GM04504 (cell line): Measurements from ENCODE around the gene NEUROG3.

Source experiments
- DNase-seq: peaks from one replicate; pipeline ENCODE4 v3.0.0-alpha.2; 2012; ENCODE audit warnings: low read depth

Gene NEUROG3, protein sequence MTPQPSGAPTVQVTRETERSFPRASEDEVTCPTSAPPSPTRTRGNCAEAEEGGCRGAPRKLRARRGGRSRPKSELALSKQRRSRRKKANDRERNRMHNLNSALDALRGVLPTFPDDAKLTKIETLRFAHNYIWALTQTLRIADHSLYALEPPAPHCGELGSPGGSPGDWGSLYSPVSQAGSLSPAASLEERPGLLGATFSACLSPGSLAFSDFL

DNA sequence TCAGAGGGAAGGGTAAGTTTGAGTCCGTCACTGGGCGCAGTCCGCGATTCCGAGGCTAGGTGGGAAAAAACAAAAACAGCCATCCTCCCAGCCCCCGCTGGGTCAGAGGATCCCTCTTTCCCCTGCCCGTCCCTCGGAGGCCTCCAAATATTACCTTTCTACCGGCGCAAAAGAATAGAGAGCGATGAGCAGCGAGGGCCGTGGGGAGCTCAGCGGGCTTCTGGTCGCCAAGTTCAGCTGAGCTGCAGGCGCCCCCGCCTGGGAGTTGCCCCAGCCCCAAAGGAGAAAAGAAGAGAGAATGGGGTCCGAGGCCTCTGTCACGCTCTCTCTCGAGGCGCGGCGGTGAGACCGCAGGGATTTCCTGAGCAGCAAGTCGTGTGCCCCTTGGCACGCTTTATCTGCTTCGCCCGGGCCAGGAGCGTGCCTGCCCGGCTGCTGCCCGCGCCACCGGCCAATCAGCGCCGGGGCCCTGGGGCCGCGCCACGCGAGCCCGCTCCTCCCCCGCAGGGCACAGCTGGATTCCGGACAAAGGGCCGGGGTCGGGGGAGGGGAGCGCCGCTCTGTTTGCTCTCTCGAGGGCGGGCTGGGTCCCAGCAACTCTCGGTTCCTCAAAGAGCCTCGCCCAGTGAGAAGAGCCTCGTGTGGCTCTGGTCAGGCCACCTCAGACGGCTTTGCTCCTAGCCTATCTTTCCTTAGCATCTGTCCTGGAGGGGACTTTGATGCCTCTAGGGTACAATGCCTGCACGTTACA lies at the start of gene NEUROG3:
NEUROG3 (minus strand) TSS at position 367 of the 751 bp plus-strand sequence. CDS start 379 bp downstream, outside the sequence.
- DNase-seq, result no peak

DNA sequence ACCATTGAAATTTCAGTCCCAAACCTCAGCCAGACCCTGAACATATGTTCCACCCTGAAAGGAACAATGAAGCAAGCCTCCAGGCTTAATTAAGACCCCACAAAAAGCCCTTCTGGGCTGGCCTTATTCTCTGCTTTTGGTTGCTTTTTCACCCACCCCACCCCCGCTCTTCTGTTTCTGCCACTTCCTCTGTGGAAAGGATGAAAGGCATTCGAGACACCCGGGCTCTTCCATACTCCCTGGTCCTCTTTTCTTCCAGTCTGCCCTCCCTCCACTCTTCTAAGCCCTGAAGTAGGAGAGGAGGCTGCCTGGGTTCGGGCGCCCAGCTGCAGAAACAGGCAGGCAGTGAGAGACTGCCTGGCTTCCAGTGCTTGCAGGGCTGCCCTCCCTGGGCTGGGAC lies 47.4 kb upstream of the NEUROG3 start:
- no peak for DNase-seq

DNA sequence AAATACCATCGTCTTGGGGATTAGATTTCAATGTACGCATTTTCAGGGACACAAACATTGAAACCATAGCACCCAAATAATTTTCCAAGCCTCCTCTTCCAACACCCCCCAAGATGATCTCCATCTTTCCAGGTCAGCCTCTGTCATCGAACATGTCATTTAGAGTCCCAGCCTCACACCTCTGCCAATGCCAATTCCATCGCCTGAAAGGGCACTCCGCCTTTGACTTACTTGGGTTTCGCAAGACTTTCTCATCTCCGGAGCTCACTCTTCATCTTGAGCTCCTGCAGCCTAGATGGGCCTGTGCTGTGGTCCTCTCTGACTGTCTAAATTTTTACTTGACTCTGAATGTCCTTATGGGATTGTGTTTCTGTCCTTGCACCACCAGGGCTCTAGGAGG lies 46.4 kb upstream of the NEUROG3 start:
- DNase-seq, result no peak

DNA sequence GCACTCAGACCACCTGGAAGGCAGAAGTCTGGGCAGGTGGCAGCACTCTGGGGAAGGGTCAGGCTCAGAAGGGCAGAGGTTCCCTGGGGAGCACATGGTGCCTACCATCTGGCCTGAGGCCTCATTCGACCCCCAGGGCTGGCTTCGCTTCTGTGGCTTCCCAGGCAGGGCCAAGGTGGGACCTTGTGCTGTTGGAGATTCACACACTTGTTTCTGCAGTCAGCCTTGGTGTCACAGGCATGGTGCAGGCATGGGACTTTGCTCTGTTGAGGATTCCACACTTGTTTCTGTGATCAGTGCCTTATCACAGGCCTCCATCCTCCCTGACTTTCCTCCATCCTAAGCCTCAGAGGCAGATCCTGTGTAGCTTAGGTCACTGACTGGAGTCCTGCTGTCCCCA lies 45.5 kb upstream of the NEUROG3 start:
- DNase-seq, result no peak

DNA sequence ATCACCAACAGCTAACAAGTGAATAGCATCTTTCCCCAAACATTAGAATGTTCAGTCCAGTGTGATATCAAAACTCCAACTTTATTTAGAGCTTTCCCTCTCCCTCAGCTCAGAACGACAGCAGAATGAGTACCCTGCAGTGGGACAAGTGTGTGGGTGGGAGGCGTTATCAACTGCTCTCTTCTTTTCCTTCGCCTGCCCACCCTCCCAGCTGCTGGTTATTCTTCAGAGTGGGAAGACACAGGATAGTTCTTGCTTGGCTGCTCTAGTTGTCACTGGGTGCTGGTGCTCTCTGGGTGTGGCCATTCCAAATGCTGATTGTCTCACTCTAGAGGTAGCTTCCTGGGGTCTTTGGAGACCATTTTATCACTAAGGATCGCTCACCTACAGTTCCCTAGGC lies 43.1 kb upstream of the NEUROG3 start:
- DNase-seq, result no peak

DNA sequence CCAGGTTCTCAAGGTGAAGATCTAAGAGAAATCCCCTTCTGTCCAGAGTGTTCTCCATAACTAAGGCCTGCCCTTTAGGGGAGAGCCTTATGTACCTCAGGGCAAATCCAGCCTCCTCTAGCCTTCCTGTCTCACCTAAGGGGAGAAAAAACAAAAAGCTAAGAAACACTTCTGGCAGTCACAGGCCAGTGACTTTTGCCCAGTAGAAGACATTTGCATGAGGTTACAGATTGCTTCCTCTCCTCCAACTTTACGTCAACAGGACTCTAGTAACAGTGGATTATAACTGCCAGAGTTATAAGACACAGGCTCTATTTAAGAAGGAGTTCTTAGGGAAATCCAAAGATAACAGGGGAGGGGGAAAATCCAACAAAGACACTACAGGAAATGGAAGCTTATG lies 40.9 kb upstream of the NEUROG3 start:
- no peak for DNase-seq

DNA sequence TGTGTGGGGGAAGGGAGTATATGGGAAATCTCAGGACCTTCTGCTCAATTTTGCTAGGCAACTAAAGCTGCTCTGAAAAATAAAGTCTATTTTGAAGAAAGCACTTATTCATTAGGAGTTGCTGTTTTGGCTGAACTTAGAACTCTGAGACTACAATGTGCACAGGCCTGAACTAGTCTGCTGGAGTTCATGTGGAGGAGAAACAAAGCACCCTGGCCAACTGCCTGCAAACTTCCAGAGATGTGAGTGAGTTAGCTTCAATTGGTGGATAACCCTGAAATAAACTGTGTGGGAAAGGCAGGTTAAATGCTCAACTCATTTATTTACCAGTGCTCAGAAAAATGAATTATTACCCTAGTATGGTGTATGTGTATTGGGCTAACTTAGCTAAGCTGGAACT lies 39.5 kb upstream of the NEUROG3 start:
- DNase-seq, result no peak

DNA sequence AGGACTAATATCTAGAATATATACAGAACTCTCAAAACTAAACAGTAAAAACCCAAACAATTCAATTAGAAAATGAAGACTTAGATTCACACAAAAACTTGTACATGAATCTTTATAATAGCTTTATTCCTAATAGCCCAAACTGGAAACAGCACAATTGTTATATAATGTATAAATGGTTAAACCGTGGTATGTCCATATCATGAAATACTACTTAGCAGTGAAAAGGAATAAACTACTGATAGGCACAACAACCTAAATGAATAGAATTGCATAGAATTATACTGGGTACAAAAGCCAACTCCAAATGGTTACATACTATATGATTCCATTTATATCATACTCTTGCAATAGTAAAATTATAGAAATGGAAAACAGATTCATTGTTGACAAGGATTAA lies 35.9 kb upstream of the NEUROG3 start:
- no peak for DNase-seq

DNA sequence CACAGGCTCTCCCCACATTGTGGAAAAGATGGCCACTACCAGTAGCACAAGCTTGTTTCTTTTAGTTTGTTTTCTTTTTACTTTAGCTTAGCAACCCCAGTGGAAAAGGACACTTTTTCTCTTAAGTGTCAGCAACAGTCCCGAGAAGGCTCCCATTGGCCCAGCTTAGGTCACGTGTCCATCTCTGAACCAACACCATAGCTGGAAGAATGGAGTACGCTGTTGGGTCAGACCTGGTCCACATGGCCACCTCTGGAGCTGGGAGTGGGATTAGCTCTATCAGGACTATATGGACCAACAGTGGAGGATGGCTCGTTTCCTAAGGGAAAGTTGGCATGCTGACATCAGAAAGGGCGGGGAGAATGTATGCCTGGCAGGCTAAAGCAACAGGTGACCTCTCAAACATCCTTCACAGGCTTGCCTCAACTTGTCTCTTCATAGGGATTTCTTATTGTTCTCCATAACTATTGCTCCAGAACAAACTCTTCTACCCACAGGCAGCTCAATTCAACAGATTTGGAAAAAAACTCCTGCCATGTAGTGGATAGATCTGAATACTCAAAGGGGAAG lies 27.6 kb upstream of the NEUROG3 start:
- no peak for DNase-seq

DNA sequence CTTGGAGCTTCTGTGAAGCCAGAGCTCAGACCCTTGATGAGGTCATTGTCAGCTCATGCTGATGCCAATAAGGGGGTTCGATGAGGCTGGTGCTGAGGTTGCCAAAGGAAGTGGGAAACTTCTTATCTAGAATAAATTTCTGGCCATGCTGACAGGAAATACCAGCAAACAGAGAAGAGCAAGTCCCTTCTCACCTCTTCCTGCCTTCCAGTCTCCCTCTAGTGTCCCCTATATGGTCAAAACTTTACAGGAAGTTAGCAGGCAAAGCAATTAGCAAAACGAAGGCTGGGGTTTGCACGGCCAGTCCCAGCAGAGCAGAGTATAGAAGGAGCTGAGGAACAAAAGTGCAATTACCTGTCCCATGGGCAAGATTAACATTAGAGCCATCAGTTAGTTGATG lies 15.1 kb upstream of the NEUROG3 start:
- DNase-seq, result no peak

DNA sequence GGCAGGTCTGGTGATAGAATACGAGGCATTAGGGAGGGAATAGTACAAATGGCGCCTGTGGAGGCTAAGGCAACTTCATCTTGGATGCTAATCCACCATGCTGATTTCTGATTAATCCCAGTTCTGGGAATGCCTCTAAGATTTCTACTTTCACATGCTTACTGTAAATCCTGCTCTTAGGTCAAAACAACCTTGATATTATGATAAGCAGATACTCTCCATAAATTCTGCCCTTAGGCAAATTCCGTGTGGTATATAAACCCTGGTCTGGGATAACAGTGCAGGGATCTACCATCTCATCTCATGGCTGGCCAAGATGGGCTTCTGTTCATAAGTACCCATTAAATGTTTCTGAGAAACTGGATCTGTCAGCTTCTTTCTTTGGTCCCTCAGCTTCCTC lies 11.4 kb upstream of the NEUROG3 start:
- DNase-seq, result no peak

DNA sequence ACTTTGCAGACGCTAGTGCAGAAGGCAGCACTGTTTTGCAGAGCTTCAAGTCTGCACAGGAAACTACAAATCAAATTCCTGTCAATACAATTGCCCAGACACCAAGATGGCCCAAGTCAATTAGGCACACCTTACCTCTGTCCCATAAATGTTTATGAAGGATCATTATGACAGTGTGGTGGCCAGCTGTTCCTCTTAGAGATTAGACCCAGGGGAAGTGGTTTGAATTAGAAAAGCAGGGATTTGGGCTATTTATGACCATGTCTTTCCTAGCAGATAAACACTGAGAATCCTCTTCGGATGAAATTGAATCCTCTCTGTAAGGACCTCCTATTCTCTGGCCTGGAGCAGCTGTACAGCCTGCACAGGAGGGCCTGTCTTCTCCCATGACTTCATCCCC lies 9.9 kb upstream of the NEUROG3 start:
- DNase-seq, result no peak

DNA sequence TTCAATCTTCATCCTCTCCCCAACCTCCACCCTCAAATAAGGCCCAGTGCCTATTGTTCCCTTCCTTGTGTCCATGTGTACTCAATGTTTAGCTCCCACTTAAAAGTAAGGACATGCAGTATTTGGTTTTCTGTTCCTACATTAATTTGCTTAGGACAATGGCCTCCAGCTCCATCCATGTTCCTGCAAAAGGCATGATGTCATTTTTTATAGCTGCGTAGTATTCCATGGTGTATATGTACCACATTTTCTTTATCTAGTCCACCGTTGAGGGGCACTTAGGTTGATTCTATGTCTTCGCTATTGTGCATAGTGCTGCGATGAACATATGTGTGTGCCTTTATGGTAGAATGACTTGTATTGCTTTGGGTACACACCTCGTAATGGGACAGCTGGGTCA lies 7.2 kb upstream of the NEUROG3 start:
- no peak for DNase-seq

DNA sequence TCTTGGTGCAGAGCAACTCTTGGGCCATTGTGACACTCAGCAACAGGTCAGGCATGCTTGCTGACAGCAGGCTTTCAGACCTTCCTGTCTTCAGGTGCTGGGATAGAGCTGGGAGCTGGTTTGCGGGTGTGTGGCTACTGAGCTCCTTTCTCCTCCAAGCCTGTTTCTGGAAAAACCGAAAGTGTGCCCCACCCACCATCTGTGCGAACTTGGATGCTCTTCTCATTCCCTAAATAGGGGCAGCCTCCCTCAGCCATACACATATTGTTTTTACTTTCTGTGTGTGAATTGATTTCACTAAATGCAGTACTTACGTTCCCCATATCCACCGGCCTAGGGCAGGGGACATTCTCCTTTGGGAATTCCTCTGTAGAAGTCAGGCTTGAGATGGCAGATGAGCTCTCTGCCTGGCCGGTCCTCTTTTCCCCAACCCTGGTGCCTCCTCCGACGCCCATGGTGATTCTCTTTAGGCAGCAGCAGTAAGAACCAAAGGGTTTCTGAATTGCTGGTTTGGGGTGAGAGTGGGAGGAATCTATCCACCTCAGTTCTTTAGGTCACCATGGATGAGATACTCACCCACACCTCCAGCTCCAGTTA lies 6.3 kb upstream of the NEUROG3 start:
- no peak for DNase-seq

DNA sequence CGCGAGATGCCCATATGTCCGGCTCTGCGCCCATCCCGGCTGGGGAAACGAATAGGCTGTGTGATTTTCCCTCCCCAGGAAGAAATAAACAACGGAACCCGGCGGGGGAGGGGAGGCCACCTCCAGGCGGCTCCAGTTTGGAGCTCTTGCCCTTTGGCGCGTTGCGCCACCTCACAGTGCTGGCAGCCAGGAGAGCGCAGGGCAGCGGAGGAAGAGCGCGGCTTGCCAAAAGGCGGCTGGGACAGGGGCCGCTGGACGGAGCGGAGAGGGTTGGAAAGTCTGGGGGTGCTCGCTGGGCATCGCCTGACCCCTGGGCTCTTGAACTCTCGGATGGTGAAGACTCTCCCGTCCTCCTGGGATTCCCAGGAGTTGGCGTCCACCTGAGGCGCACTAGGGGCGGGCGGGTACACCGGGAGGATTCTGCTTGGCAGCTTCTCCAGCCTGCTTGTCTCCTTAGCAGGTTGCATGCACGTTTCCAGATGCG lies 5.3 kb upstream of the NEUROG3 start:
- no peak for DNase-seq

DNA sequence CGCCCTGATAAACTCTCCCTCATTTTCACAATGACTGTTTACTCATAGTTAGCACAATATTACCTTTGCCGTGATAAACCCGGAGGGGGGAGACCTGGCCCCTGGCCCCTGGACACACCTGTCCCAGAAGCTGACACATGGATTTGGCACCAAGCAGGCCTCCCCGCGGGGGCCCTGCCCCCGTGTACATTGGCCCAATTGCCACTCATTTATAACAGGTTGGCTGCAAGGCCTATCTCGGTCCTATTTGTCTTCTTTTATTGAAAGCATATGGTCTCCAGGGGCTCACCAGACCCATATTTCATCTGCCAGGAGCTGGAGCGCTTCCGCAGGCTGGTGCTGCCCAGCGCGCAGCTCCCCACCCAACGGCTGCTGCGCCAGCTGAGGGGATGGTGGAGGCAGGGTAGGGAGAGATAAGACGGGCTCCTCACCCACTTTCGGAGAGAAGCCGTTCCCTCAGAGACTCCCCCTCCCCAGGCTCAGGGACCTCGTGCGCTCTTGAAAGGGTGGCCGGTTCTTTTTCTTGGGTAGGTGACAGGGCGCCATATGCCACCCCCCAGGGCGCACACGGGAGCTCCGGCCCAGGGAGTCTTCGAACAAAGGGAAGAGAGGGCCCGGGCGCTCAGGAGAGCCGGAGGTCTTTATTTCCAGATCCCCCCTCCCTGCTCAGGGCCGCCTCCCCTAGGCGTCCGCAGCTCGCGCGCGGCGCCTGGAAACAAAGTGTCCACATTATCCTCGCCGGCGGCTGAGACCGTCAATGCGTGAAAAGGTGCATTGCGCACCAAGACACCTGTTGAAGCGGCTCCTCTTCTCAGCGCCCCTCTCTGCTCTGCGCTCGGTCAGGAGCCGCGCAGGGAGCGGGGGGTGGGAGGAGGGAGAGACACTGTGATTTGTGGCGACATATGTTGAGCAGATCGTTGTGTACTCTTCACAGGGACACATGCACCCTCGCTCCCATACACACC lies 4.3 kb upstream of the NEUROG3 start:
- no peak for DNase-seq

DNA sequence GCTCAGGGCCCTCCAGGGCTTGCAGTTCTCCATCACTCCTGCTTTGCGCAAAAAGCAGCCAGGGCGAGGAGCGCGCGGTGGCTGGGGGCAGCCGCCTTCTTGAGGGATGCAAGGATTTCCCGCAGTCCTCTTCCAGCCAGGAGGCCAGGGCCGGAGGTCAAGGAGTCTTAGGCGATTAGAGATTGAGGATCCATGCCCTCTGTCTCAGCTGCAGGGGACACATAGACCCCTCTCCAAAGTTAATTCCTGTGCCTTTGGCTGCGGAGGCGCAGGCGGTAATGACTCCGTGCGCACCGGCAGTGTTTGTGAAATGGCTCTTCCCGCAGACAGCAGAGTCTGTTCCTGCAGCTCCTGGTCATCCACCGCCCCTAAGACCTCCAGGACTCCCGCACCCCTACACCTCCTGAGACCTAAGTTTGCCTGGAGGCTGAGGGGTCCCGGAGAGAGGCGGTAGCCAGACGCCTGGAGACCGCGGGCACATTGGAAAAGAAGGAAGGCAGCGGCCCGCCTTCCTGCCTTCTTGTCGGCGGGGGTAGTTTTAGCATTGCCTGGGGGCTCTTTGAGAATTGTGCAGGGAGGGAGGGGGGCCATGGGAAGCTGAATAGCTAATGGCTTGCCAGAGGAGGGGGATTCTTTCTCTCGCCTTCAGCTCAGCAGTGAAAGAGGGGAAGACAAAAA lies 3.3 kb upstream of the NEUROG3 start:
- no peak for DNase-seq

DNA sequence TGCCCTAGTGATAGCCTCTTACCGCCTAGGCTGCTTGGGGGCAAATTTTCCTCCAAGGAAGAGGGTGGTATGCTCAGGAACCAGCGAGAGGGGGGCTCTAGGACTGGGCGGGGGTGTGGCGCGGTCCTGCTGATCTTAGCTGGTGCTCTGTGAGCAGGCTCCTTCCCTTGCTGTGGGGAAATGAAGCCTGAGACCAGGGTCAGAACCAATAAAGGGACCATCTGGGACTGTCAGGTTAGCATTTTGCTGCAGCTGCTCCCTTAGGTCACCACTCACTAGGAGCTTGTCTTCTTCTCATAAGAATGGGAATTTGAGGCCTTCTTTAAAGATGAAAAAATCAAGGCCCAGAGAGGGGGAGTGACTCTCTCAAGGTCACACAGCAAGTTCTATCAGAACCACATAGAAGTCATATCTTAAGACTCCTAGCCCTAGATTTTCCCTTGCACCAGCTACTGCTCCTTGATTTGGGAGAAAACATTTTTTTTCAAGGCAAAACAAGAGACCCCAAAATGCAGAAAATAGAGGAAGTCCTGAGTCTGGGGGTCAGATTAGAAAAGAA lies 2.0 kb upstream of the NEUROG3 start:
- no peak for DNase-seq

DNA sequence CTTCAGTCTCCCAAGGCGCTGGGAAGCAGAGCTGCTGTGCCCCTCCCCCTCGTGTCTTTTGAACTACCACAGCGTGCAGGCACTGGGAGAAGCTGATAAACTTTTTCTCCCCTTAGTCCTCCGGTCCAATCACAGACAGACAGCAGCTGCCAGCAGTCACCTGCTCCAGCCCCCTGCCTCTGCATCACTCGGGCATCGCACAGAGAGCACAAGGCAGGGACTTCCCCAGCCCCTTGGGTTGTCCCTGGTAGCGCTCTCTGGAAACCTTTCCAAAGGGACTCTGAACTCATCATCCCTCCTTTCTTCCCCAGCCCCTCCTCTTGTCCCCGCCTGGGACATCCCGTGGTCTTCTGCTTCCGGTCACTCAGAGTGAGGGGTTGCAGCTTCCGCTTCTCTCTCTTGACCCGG lies 1.4 kb upstream of the NEUROG3 start:
- no peak for DNase-seq

DNA sequence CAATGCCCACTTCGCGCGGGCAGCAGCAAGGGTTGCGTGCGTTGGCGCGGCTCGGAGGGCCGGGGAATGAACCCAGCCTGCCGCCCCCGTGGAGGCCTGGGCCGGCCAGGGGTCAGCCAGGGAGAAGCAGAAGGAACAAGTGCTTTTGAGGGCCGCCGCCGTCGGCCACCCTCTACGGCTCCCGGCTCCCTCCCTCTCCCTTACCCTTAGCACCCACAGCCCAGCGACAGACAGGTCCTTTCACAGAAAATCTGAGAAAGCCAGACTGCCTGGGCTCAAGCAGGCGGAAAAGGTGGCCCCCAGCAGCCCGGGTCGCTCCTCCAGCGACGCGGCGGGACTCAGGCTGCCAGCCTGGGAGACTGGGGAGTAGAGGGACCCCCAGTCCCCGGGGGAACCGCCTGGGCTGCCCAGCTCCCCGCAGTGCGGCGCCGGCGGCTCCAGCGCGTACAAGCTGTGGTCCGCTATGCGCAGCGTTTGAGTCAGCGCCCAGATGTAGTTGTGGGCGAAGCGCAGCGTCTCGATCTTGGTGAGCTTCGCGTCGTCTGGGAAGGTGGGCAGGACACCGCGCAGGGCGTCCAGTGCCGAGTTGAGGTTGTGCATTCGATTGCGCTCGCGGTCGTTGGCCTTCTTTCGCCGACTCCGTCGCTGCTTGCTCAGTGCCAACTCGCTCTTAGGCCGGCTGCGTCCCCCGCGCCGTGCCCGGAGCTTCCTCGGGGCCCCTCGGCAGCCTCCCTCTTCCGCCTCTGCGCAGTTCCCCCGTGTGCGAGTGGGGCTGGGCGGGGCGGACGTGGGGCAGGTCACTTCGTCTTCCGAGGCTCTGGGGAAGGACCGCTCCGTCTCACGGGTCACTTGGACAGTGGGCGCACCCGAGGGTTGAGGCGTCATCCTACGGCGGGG lies 815 bp downstream of the NEUROG3 start:
- no peak for DNase-seq
